Mammary epithelial cell (primary cell): ENCODE results near the gene NPB.

Source experiments
- CTCF ChIP-seq, 2 donors: IDR thresholded peaks in 1 of 2; conservative IDR thresholded peaks in 1 of 2; 2 replicates each; pipeline ENCODE4 v1.5.1; 2011 to 2012; ENCODE audit warnings: inconsistent platforms in 2 of 2, low read length in 2 of 2, mild to moderate bottlenecking in 2 of 2, control low read depth in 1 of 2, low read depth in 1 of 2; ENCODE audit not compliant: insufficient read depth in 1 of 2; ENCODE audit errors: extremely low read depth in 1 of 2
- EZH2 ChIP-seq: IDR thresholded peaks from 2 replicates; pipeline ENCODE4 v1.6.1; 2012; ENCODE audit warnings: low read length, inconsistent platforms, borderline replicate concordance

DNA sequence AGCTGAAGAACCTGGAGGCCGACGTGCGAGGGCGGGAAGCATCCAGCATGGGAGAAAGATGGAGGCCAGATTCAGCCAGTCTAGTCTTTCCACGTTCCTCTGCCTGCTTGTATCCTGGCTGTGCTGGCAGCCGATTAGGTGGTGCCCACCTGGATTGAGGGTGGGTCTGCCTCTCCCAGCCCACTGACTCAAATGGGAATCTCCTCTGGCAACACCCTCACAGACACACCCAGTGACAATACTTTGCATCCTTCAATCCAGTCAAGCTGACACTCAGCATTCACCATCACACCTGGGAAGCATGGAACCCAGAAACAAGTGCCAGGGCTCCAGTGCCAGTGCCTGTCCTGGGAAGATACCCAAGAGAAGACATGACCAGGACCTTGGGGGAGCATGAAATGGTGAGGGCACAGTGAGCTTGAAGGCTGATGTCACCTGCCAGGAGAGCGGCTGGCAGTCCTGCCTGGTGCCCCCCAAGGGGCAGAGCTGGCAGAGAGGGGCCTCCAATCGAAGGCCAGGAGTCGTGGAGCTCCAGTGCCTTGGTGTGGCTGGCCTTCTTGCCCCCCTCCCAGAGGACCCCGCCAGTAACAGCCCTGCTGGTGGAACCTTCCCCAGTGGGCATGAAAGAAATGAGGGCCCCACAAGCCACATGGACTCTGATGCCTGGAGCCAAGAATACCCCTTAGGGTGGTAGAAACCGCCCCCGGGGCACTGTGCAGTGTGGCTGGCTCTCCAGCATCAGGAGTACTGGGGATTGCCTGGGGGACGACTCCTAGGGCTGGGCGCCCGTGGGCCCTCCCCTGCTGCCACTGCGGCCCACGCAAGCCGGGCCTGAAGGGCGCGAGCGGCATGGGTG lies 643 bp upstream of the NPB start:
- TF ChIP-seq CTCF (conservative IDR thresholded peaks at IDR 0.05 in 1 of 2, IDR thresholded peaks at IDR 0.05 in 1 of 2; ENCODE audit: extremely low read depth in 1 of 2, insufficient read depth in 1 of 2, low read depth in 1 of 2, low read length in 2 of 2) (no peak), EZH2 (no peak)
